Spleen (tissue), 7 donors: ENCODE results near the gene SAXO2.

Experiments used
- POLR2AphosphoS5 ChIP-seq, 3 donors: sonication (generic); formaldehyde crosslinking; IDR thresholded peaks; one replicate each; pipeline ENCODE4 v1.5.1; 2017; ENCODE audit warnings: antibody characterized with exemption in 3 of 3
- TF ChIP-seq, protein P1 (sequence below), 11 experiments: fragments of 200-600 bp in 7 of 11; fragments of 450-650 bp in 4 of 11; sonication (generic) in 4 of 11; IDR thresholded peaks in 8 of 11; conservative IDR thresholded peaks in 3 of 11; 1 replicate in 7 of 11; 2 replicates in 4 of 11; pipeline versions ENCODE4 v1.4.0 to v1.8.0; 2016 to 2021; ENCODE audit warnings: antibody characterized with exemption in 11 of 11, inconsistent platforms in 4 of 11, mild to moderate bottlenecking in 1 of 11
- donor health status: DM: no; HTN: no; CAD: no; lungs with moderate emphysema.
- donor health status: DM: no; HTN: no; CAD: no.
- donor health status: DM: no; HTN: no; CAD: no.

DNA sequence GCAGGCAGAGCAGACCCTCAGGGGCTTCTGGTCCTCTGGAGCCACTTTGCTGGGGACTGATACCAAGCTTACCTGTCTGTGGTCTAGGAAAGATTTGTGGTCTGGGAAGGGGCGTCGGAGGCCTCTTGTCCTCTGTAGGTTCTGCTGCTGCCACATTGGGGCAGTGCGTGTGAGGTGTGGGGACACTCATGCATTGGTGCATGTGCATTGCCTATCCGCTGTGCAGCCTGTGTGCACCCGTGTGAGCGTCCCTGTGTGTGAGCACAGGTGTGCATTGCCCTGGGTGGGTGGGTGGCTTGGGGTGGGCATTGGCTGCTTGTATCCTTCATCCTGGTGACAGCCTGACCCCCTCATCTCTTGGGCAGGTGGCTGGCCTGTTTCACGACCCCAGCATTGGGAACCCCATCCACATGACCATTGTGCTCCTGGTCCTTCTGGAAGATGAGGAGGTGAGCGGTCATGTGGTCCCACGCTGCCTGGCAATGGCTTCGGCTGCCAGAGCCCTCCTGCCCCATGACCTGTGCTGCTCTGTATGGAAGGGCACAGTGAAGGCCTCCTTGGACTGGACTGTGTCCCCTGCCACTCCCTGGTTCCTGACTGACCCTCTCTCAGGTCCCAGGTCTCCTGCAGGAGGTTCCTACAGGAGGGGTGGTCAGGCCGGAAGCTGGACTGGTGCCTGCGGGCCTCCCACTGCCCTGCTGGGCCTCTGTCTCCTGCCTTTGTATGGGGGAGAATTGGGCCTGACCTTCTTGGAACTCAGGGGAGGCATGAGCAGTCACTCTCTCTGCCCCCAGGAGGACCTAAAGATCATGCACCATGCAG lies 41.5 kb downstream of the SAXO2 start:
- TF ChIP-seq, protein P1, sequence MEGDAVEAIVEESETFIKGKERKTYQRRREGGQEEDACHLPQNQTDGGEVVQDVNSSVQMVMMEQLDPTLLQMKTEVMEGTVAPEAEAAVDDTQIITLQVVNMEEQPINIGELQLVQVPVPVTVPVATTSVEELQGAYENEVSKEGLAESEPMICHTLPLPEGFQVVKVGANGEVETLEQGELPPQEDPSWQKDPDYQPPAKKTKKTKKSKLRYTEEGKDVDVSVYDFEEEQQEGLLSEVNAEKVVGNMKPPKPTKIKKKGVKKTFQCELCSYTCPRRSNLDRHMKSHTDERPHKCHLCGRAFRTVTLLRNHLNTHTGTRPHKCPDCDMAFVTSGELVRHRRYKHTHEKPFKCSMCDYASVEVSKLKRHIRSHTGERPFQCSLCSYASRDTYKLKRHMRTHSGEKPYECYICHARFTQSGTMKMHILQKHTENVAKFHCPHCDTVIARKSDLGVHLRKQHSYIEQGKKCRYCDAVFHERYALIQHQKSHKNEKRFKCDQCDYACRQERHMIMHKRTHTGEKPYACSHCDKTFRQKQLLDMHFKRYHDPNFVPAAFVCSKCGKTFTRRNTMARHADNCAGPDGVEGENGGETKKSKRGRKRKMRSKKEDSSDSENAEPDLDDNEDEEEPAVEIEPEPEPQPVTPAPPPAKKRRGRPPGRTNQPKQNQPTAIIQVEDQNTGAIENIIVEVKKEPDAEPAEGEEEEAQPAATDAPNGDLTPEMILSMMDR (IDR thresholded peaks at IDR 0.05 in 8 of 11, conservative IDR thresholded peaks at IDR 0.05 in 3 of 11): no peak
- no peak for TF ChIP-seq POLR2AphosphoS5 (IDR thresholded peaks at IDR 0.05)
